GM10248 (cell line): Measurements from ENCODE around the gene RABIF.

ENCODE experiments used
- CTCF ChIA-PET: fragments of 300-600 bp; sonication (Branson Sonifier 250); formaldehyde crosslinking; extraction: SDS; loops from one replicate; lab custom pipeline; 2021; ENCODE audit warnings: antibody characterized with exemption; lab: Yijun Ruan, JAX
- POLR2A ChIA-PET: fragments of 350-650 bp; sonication (Branson Sonifier 250); formaldehyde crosslinking; extraction: SDS; loops from one replicate; lab custom pipeline; 2020; ENCODE audit warnings: antibody characterized with exemption; lab: Yijun Ruan, JAX
- DNase-seq: peaks from one replicate; pipeline ENCODE4 v3.0.0; 2012; ENCODE audit errors: extremely low spot score
- CTCF ChIP-seq: IDR thresholded peaks from 2 replicates; pipeline ENCODE4 v1.5.1; 2012; ENCODE audit warnings: mild to moderate bottlenecking, low read depth; ENCODE audit errors: extremely low read depth, missing control alignments, control extremely low read depth

Gene RABIF

DNA sequence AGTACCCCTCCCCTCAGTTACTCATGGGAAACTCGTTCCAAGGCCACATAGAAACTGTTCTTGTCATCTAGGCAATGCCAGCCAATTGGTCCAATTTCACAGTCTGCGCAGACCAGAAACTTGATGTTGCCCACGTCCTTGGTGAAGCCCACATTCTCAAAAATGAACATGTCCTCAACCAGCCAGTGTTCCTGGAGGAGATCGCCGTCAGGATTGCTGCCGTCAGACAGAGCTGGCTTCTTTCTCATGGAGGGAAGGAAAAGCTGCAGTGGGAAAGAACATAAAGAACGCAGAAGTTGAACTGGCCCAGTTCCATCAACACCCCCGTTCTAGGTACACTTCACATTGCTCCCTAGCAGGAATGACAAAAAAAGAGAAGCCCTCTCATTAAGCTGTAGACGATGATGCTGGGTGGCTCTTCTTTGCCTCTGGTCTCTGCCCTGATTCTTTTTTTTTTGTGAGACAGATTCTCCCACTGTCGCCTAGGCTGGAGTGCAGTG is 7.9 kb downstream of the RABIF start:
- CTCF ChIA-PET = interaction anchor here (0.6 to 2.5 kb wide), 4 partner anchors 9 to 28 kb away, joined by 3 to 6 read pairs (median 3); no protein-coding TSS in a partner anchor
- POLR2A ChIA-PET = no interaction called here
- no peak for DNase-seq
- no peak for TF ChIP-seq CTCF

GRCh38 chr1:202880062-202880461 is 8.9 kb downstream of the RABIF start:
- ChIA-PET POLR2A (no interaction called here), CTCF (interaction anchor here (0.8 to 2.5 kb wide), 3 partner anchors 14 to 21 kb away, joined by 3 to 6 read pairs (median 3); no protein-coding TSS in a partner anchor)
- TF ChIP-seq CTCF = no peak
- no peak for DNase-seq

DNA sequence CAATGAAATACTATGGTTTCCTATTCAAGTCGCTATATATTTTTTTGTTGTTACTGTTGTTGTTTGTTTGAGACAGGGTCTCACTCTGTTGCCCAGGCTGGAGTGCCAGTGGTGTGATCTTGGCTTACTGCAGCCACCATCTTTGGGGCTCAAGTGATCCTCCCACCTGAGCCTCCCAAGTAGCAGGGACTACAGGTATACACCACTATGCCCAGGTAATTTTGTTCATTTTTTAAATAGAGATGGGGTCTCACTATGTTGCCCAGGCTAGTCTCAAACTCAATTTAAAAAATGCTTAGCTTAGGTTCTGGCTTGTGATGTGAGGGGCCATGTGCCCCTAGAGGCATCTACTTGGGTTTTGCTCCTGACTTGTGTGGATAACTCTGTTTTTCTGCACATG is 9.8 kb downstream of the RABIF start:
- CTCF ChIA-PET = interaction anchor here (1.3 kb wide), 1 partner anchor 20 kb away, joined by 3 read pairs; no protein-coding TSS in a partner anchor
- DNase-seq = no peak
- POLR2A ChIA-PET = no interaction called here
- no peak for TF ChIP-seq CTCF

GRCh38 chr1:202873026-202873425 is 15.9 kb downstream of the RABIF start:
- ChIA-PET POLR2A (no interaction called here), CTCF (no interaction called here)

DNA sequence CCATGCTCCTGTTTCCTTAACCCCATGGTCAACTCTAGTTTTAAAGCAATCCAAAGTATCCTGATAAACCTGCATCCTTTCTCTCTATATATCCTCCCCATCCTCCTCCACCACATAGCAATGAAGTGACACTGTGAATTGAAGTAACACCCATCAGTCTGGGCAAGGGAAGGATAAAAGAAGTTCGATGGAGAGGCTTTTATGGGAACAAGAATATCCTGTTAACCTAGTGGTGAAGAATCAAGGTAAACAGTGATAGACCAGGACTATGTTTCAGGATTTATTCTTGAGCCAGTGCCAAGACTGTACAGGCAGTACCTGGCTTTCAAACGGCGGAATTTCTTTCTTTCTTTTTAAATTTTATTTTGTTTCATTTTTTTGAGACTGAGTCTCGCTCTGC is 17.6 kb downstream of the RABIF start:
- no peak for TF ChIP-seq CTCF
- ChIA-PET CTCF (interaction anchor here (1.0 to 1.6 kb wide), 2 partner anchors 11 to 121 kb away, joined by 3 read pairs; no protein-coding TSS in a partner anchor), POLR2A (no interaction called here)
- DNase-seq = no peak

More at GRCh38 chr1:202873026-202873425, 15.9 kb downstream of the RABIF start:
- DNase-seq = no peak
- no peak for TF ChIP-seq CTCF

DNA sequence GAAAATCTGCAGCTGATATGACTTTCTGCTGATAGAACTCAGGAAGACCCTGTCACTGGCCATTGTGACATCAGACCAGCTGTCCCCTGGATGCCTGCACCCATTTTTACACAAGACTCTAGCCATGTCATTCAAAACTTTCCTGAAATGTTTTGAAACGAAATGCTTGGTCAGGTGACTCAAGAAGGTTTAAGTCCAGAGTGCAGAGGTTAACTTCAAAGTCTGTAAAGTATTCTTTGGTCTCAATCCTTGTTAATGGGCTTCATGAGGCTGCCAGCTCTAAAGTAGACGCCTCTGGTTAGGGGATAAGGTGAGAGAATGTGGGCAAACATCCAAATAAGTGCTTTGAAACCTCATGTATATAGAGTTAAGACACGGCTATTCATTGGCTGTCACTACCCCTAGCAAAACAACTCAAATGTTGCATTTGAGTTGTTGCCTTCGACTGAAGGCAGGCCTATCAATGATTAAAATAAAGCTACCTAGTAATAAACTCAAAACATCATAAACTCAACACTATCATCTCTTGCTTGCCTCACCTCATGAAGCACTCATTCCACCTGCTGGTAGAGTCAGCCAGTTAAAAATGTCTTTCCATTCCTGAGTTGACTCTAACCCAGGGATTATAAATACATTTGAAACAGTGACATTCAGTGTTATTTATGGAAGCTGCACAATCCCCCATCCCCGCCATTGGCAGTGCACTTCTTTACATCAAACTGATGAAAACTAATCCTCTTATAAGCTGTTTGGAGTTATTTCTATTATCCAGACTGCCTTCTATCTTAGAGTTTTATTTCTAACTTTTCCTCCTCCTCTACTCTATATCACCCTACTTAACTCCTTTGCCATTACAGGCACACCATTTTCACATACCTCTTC is 26.0 kb downstream of the RABIF start:
- ChIA-PET POLR2A (no interaction called here), CTCF (interaction anchor here (0.8 to 4.6 kb wide), 7 partner anchors 10 to 143 kb away, joined by 3 to 26 read pairs (median 3); partner anchors contain the start of gene RABIF)
- DNase-seq = no peak
- TF ChIP-seq CTCF = peak; percentile 9
